ENCODE measurements around the gene FADS2.

Gene FADS2

DNA sequence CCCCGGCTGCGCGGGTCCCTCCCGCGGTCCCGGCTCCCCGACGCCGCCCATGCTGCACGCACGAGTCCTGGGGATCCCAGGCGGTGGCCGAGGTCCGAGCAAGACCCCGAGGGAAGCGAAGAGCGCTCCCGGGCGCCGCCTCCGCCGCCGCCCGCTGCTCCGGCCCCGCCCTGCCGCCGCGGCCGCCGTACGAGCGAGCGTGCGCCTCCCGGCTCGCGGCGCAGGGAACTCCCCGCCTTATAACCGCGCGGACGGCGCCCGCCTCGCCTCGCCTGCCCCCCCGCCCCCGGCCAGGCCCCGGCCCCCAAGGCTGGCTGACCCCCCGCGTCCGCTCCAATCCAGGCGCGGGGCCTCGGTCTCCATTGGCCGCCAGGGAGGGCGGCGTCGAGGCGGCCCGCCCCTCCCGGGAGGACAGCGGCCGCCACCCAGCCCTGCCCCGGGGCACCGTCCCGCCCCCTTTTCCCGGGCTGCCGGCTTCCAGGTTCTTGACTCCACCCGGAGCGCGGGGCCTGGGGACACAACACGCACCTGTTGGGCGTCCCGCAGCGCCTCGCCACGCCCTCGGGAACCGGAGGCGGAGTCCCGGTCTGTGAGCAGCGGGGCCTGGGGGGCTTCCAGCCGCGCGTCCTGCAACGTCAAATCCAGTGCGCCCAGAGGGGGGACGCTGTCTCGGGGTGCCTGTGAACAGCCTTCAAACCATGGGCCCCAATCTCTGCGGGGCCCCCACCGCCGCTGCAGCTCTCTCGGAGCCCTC, 63.4 kb downstream of the FADS2 start, which contains the start of gene FADS3:
Gene FADS3 (minus strand): TSS at position 215 of the 754 bp plus-strand sequence. CDS start 164 bp downstream, at position 51.
- FAIRE-seq: no peak

DNA sequence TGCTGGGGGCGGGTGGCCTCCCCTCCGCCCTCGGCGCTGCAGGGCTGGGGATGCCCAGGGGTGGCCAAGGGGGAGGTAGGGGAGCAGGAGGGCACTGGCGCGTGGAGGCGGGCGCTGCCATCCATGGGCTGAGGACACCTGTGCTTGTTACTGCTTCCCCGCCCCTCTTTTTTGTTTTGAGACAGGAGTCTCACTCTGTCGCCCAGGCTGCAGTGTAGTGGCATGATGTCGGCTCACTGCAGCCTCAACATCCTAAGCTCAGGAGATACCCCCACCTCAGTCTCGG, 63.9 kb downstream of the FADS2 start:
- FAIRE-seq: no peak

DNA sequence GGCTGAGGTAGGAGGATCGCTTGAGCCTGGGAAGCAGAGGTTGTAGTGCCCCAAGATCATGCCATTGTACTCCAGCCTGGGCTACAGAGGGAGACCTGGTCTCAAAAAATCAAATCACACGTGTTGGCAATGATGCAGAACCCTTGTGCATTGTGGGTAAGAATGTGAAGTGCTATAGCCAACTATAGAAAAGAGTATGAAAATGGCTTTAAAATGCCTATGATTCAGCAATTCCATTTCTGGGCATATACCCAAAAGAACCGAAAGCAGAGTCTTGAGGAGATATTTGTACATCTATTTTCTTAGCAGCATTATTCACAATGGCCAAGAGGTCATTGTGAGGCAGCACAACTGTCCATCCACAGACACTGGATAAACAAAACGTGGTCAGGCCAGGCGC, 65.9 kb downstream of the FADS2 start:
- no peak for FAIRE-seq

DNA sequence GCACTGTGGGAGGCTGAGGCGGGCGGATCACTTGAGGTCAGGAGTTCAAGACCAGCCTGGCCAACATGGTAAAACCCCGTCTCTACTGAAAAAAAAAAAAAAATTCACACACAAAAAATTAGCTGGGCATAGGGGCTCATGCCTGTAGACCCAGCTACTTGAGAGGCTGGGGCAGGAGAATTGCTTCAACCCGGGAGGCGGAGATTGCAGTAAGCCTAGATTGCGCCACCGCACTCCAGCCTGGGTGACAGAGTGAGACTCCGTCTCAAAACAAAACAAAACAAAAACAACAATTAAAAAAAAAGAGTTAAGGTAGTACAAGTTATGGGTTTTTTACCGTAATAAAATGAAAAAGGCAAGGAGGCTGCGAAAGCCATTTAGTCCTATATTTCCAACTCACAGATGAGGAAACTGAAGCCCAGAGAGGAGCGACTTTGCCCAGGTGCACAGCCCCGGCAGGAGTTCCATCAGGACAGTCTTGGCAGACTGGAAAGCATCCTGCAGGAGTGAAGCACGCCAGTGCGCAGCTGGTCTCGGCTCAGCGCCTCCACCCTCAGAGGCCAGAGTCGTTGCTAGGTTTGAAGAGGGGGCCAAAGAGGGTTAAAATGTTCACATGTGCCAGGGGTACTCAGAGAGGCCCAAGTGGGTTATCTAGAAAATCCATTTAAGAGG, 67.1 kb downstream of the FADS2 start:
- no peak for FAIRE-seq

DNA sequence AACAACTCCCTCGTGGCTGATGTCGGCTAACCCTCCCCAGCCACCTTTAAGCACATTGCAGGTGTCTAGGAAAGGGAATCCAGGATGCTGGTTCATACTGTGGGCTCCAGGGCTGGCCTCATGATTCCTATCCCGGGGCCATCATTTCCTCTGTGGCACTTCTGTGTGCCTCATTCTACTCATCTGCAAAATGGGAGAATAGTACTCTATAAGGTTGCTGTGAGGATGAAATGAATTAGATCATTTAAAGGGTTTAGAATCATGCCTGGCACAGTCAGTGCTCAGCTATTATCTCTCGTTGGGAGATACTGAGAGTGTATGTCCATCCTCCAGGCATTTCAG, 67.6 kb downstream of the FADS2 start:
- no peak for FAIRE-seq

DNA sequence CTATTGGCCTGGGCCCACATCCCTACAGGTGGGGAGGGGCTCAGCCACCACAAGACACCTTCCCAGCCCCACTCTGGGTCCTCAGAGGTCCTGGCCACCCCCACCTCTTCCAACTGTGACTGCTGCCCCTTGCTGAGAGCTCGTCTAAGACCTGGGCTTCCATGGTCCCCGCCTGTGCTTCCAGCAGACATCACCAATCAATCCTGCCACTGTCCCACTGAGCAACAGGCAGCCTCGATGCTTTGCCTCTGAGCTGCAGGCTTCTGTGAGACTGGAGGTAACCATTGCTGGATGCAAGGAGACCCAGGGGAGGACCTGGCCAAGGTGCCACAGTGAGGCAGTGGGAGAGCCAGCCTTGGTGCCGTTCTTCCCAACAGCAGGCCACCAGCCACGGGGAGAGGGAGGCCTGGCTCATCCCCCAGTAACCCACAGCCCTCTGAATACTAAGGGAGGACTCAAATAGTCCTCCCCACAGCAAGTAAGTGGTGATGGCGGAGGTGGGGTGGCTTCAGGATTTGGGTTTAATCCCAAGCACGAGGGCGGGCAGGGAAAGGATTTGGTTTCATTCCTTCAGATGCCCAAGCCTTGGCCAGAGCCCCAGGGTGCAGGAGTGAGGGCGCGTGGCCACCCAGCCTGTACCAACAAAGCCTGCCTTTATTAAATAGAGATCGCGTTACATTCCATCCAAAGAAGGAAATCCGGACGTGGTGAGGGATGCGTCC, 68.7 kb downstream of the FADS2 start:
- FAIRE-seq: no peak

DNA sequence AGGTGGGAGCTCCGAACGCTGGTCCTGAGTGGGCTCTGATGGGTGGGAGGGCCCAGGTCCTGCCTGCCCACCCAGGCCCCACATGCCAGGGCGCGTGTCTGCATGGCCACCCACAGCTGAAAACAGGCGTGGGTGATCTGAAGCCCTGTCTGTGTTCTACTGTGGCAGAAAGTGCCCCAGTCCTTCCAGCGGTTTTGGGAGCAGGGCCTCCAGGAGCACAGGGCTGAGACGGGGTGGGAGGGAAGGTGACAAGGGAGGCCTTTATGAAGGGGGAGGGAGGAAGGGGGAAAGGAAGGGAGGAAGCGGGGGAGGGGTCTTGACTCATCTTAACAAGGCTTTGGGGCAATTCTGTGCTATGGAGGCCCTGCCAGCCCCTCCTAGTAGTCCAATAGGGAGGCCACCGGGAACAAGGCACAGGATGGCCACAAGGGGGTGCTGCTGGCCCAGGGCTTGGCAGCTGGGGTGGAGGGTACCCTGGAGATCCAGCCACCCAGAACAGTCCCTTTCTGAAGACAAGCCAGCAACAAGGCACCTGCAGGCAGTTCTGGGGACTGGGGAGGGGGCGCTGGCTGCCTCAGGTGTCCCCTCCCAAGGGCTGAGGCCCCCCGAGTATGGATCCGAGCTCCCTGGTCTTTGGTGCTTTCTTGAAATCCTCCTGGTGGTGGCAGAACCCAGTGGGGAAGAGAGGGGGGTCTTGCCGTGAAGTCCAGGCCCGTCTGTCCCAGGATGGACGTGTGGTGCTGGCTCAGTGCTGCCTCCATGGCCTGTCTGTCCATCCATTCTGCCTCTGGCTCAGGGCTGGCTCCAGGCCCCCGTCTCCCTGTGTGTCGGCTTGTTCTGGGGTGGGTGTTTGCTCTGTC, 69.5 kb downstream of the FADS2 start:
- no peak for FAIRE-seq

DNA sequence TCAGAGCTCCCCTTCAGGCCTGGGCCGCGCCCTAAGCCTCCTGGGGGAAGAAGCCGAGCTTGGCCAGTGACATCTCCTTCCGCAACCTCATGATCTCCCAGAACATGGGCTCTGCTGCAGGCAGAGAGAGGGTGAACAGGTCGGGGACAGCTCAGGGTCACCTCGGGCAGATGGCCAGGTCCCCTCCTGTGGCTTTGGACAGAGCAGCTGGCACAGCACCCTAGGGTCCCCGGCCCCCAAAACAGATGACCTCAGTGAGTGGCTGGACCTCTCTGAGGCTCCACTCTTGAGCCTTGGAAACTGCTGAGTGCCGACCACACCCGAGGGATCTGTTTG, 70.1 kb downstream of the FADS2 start:
- FAIRE-seq: no peak

DNA sequence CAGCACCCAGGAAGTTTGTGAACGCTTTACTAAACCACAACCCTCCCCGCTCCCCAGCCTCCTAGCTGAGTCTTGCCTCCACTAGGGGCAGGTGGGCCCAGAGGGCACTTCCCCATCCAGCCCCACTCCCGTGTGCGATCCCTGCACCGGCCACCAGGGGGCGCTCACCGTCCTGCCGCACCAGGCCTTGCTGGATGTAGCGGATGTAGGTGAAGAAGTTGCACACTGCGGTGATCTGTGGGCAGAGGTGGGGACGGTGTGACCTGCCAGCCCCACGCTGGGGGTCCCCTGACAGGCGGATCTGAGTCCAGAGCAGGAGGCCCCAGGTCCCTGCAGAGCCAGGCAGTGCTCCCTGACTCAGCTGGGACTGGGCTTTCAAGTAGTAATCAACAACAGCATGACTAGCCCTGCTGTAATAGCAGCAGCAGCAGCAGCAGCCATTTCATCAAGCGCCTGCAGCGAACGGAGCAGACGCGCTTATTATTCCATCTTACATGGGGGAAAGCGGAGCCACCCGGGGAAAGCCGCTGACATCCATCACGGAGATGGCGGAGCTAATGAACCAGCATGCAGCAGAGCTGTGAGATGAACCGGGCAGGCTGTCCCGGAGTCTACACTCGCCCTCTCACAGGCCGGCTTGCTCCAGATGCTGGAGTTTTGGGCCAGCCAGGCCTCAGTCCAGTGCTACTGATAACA, 71.2 kb downstream of the FADS2 start:
- FAIRE-seq: no peak

DNA sequence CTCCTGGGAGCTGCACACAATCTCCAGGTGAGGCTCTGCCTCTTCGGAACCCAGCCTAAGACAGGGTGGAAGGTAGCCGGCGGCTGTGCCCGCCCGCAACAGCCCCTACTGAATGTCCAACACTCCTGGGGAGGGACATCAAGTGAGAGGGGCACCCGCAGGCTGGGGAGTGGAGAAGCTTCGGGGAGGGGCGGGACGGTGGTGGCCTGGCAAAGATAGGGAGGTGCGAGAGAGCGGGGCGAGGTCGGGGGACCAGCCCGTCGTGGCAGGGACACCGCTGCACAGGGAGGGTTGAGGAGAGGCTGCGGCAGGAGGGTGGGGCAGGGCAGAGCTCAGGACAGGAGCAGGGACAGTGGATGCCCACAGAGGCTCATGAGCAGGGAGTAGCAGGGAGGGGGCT, 72.2 kb downstream of the FADS2 start:
- FAIRE-seq: no peak

DNA sequence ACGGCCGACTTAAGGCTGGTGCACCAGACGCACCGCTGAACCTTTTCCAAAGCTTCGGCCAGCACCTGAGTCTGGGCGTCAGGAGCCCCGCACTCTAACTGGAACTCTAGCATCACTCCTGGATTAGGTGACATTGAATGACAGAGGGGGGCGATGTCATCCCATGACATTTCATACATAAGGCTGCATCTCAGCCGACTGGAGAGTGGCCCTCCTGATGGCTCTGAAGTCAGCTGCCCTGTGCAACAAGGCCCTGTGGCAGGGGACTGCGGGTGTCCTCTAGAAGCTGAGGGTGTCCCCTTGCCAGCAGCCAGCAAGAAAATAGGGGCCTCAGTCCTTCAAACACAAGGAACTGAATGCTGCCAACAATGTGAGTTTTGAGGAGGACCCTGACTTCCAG, 73.3 kb downstream of the FADS2 start:
- no peak for FAIRE-seq

DNA sequence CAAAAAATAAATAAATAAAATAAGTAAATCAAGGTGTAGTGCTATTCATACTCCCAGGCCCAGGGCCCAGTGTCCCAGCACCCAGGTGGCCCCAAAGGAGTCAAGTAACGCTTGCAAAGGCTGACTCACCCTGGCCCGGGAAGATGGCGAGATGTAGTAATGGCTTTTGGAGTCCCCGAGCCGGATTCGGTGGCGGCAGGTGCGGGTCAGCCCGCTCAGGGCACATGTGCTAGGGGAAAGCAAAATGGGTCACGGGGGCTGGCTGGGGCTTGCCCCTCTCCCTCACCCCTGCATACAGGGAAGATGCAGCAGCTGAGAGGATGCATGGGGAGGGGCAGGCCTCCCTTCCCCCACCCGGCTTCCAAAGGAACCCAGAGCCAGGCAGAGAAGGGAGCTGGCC, 74.2 kb downstream of the FADS2 start:
- FAIRE-seq: no peak

DNA sequence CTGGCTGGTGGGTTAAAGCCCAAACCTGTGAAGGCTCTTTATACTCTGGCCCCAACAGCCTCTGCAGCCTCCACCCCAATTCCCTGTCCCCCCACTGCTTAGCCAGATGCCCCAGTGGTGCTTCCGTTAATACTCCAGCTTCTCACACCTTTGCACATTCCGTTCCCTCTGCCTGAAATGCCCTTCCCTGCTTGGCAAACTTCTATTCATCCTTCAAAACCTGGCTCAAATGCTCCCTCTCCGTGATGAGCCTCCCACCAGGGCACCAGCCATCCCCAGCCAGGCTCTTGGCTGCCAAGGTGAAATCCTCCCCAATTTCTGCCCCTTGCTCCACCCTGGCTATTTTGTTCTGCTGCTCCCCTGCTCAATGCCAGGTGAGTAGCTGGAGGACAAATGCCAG, 75.7 kb downstream of the FADS2 start:
- FAIRE-seq: no peak

DNA sequence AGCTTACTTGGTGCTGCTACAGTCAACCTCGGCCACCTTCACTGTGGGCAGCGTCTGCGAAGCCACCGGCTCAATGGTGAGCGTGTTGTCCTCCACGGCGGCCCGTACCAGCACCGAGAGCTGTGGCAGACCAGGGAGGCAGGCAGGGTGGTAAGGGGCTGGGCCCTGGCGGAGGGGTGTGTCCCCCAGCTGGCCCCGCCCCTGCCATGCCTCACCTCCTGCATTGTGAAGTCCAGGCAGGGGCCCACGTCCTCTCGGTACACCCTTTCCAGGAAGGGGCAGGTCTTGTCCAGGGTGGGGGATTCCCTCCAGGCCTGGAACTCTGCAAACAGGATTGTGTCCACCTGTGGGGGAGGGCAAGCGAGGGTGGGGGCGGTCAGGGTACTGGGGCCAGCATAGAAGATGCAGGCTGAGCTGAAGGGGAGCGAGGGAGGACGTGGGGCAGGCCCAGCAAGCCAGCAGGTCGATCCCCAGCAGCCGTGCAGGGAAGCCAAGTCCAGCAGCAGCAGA, 76.5 kb downstream of the FADS2 start:
- FAIRE-seq: no peak

DNA sequence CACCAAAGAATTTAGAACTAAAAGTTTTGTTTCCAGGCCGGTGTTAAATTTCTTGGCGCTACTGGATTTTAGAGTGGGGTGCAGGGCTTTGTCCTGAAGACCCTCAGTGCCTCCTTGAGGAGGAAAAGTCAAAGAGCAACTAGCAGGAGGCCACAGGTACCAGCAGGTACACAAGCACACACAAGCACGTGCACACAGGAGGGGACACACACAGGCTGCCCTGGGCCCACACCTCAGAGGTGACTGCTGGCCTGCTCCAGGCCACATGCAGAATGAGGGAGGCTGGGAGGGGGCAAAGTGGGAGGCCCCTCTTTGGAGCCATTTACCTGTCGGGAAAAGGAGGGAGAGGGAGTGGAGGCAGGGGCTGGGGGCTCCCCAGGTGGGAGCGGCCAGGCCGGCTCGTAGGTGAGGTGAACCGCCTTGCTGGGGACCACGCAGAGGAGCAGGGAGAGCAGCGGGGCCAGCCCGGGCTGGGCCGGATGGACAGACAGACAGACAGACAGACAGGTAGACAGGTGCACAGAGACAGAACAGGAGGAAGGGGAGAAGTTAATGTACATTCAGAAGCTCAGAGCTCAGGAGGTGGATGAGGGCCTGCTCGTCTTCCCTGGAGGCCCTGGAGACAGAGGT, 77.1 kb downstream of the FADS2 start:
- no peak for FAIRE-seq

DNA sequence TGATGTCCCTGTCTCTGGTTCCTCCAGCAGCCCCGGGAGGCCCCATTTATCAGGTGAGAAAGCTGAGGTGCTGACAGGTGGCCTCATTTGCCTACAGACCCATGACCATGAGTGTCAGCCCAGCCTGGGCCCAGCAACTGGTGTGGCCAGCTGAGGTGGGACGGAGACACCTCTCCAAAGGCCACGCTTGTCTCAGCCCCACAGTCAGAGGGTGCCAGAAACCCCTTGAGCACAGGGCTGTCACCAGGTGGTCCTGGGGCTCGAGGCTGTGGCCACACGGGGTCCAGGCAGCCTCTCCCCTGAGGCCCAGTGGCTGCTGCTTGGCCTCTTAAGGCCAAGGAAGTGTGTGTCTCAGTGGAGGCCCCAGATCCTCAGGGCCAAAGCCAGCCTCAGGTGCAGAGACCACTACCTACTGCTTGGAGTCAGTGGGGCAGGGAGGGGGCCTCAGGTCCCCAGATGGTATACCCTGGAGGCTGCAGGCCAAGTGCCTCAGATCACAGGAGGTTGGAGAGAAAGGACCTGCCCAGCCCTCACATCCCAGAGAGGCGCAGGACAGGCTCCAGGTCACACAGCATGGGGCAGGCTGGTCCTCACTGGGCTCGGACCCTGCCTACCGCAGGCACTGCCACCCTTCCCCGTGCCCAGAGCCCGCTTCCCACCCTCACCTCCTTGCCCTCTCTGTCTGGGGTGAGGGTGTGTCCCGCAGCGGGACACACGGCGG, 77.9 kb downstream of the FADS2 start:
- FAIRE-seq: no peak

DNA sequence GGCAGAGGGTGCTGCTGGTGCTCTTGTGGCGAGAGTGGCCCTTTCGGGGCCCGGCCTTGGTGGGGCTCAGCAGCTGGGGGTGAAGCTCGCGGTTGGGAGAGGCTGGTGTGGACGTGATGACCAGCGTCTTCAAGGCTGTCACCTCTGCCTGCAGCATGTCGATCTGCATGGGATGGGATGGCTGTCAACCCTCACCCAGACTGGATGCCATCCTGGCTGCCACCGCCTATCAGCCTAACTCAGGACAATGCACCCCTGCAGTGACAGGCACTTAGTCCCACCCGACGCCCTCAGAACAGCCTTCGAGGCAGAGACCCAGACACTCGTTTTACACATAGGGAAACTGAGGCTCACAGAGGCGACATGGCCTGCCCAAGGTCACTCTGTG, 78.4 kb downstream of the FADS2 start:
- FAIRE-seq: no peak

DNA sequence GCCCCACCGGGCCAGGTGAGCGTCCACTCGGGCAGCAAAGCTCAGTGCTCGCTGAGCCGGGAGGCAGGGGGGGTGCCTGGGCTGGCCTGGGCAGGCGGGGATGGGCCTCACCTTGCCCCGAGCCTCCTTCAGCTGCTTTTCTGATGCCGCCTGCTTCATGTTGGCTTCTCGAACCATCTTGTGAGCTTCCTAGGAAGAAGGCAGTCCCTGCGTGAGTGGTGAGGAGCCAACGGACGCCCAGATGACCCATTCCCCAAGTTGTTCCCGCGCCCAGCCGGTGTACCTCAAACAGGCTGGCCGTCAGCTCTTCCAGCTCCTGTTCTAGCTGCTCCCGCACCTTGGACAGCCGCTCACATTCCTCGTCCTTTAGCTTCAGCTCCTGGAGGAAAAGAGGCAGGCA, 79.2 kb downstream of the FADS2 start:
- FAIRE-seq: no peak

DNA sequence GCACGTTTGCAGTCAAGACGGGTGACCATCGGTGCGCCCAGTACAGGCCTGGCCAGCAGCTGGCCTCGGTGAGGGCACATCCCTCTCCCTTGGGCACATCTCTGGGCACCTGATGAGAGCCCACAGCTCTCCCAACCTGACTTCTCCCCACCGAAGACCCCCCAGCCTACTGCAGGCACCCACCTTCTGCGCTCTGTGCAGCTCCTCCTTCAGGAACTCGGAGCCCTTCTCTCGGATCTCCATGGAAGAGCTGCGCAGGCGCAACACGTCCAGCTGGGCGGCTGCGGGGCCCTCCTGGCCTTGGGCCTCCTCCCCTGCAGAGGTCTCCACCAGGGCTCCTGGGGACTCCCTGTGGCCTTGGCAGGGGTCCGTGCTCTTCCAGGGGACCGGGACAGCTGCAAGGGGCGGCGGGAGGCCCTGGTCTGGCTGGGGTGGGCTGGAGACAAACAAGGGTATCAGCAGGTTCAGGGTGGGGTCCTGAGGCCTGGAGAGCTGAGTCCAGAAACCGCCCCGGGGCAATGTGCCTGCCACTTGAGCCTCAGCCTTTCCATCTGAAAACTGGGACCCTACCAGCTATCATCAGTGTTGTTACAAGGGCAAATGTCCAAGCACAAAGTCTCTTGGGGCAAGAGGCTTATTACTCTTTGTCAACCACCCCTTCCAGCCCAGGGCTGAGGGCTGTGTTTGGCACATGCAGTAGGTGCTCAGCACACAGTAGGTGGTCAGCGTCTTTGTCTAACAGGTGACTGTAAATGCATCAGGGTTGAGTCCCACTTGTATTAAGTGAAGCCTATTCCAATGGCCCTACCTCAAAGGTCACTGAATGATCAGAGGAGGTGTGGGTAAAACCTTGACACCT, 80.0 kb downstream of the FADS2 start:
- no peak for FAIRE-seq

DNA sequence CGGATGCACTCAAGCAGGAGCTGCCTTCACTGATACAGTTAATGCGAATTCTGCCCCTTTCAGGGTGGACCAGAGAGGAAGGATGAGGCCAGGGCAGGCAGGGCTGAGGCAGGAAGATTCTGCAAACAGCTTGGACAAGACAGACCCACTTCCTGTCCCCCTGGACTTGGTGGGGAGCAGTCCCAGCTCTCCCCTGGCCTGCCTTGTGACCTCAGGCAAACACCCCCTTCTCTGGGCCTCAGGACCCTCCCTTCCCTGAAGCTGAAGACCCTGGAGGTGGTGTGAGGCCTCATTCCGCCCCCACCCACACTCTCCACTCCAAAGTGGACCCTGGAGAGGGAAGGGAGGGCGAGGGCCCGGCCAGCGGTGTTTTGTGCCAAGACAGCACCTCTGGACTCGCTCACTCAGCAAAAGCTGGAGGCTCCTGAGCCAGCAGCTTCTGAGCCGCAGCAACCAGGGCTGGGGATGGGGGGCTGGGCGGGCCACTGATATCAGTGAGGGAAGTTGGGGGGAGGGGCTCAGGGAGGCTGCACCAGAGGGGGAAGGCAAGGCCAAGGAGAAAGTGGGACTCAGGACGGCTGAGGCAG, 80.7 kb downstream of the FADS2 start:
- FAIRE-seq: no peak
